HFFc6 (cell line): ENCODE data around the gene AP1S1. TPM values are rescaled to one million over a fixed set of nuclear protein-coding genes. Genes with fewer than 3 reads are reported as not detected.
"Not testable (repeated sequence)": the region's sequence is repeated elsewhere in the genome, so short reads cannot be mapped to it uniquely, and the experiment has no call there.

Experiments used
- DNase-seq: peaks from one replicate; pipeline ENCODE4 v3.0.0-alpha.2; 2018
- H3K27ac Mint-ChIP-seq: 2 replicates; pipeline ENCODE4 v1.8.0; 2020; ENCODE audit warnings: mild to moderate bottlenecking, mixed read lengths
- H3K27me3 Mint-ChIP-seq: 2 replicates; pipeline ENCODE4 v1.8.0; 2021; ENCODE audit warnings: mild to moderate bottlenecking, moderate library complexity, mixed read lengths; ENCODE audit not compliant: insufficient read depth
- H3K36me3 Mint-ChIP-seq: 2 replicates; pipeline ENCODE4 v1.8.0; 2021; ENCODE audit warnings: low read depth, mixed read lengths
- H3K4me1 Mint-ChIP-seq: 2 replicates; pipeline ENCODE4 v1.8.0; 2020; ENCODE audit warnings: low read depth, mixed read lengths
- H3K4me3 Mint-ChIP-seq: 2 replicates; pipeline ENCODE4 v1.8.0; 2020; ENCODE audit warnings: mild to moderate bottlenecking, moderate library complexity, mixed read lengths
- H3K9me3 Mint-ChIP-seq: 2 replicates; pipeline ENCODE4 v1.8.0; 2020; ENCODE audit warnings: mild to moderate bottlenecking, mixed read lengths
- CTCF ChIP-seq: fragments of 200-600 bp; sonication (generic); IDR thresholded peaks from 2 replicates; pipeline ENCODE4 v1.5.0; 2021; ENCODE audit warnings: antibody characterized with exemption, mild to moderate bottlenecking
- total RNA-seq, 6 experiments: library from RNA; stranded (reverse); fragmentation: NEBNext Ultra II Directional; extraction: Animal tissue kit (Norgen Biotek cat#: 25700); gene quantifications; 2 replicates in 1 of 6; 3 replicates in 5 of 6; pipeline ENCODE4 v1.2.3, GENCODE V29; 2021

AP1S1 gene
- total RNA-seq, 6 experiments from 2014 or later = 154 to 176 (median 166) TPM

GRCh38 chr7:101200504-101200861 is 46.2 kb downstream of the AP1S1 start:
- H3K9me3 Mint-ChIP-seq = no peaks in the 10 kb centered on the region
- TF ChIP-seq CTCF = no peak
- peaks cover 23% of the 10 kb centered on the region for H3K27me3 Mint-ChIP-seq

GRCh38 chr7:101200862-101201599 is 46.8 kb downstream of the AP1S1 start, which contains the start of gene MOGAT3:
Gene MOGAT3, minus strand, starts transcription at chr7:101201036. Its CDS starts 182 bp downstream, at chr7:101200854.
- Mint-ChIP-seq H3K27ac (no peak within 1 kb of the TSS), H3K36me3 (no peaks in the 10 kb centered on the region), H3K4me1 (no peaks in the 10 kb centered on the region), H3K9me3 (no peaks in the 10 kb centered on the region), H3K27me3 (peaks cover 18% of the 10 kb centered on the region), H3K4me3 (no peak within 1 kb of the TSS)
- no peak for DNase-seq
- no peak for TF ChIP-seq CTCF

More at GRCh38 chr7:101200504-101200861, 46.2 kb downstream of the AP1S1 start:
- DNase-seq = no peak
- Mint-ChIP-seq H3K36me3 (no peaks in the 10 kb centered on the region), H3K4me3 (no peak overlapping the region), H3K4me1 (no peaks in the 10 kb centered on the region), H3K27ac (no peak overlapping the region)

- no peak for TF ChIP-seq CTCF
- Mint-ChIP-seq H3K27ac (no peak overlapping the region), H3K4me1 (no peaks in the 10 kb centered on the region), H3K27me3 (peaks cover 18% of the 10 kb centered on the region), H3K9me3 (no peaks in the 10 kb centered on the region), H3K36me3 (no peaks in the 10 kb centered on the region), H3K4me3 (no peak overlapping the region)
- no peak for DNase-seq
Measured at GRCh38 chr7:101201695-101202602, 47.7 kb downstream of the AP1S1 start.

GRCh38 chr7:101202603-101202918 is 48.3 kb downstream of the AP1S1 start:
- Mint-ChIP-seq H3K4me3 (no peak overlapping the region), H3K27me3 (peaks cover 18% of the 10 kb centered on the region), H3K27ac (no peak overlapping the region), H3K4me1 (no peaks in the 10 kb centered on the region), H3K36me3 (no peaks in the 10 kb centered on the region), H3K9me3 (no peaks in the 10 kb centered on the region)
- DNase-seq = no peak
- TF ChIP-seq CTCF = no peak

DNA sequence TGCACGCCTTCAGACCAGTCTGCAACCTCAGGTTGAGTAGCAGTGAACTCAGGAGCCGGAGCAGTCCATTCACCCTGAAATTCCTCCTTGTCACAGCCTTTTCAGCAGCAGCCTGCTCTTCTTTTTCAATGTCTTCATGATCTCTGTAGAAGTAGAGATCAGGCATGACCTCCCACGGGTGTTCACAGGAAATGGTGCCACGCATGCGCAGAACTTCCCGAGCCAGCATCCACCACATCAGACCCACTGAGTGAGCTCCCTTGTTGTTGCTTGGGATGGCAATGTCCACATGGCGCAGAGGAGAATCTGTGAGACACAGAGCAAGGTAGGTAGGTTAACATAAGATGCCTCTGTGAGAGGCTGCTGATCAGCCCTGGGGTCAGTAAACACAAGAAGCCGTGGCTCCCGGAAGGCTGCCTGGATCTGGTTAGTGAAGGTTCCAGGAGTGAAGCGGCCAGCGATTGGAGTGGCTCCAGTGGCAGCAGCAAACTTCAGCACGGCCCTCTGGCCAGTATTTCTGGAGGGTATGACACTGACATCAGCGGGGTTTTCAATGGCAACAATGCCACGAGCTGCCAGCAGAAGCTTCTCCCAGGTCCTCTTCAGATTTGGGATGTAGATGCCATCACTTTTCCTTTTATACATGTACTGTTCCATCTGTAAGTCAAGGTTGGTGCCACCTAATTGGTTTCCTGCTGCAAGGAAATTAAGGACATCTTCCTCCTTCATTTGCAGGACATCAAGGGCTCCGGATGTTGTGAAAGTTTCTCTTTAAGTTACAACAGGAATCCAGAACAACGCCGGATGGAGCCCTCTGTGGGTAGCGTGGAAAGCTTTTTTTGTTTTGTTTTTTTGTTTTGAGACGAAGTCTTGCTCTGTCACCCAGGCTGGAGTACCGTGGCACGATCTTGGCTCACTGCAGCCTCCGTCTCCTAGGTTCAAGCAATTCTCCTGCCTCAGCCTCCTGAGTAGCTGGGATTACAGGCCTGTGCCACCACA is 49.8 kb downstream of the AP1S1 start:
- H3K4me3 Mint-ChIP-seq, H3K36me3 Mint-ChIP-seq, H3K27ac Mint-ChIP-seq, H3K9me3 Mint-ChIP-seq, DNase-seq, H3K4me1 Mint-ChIP-seq: not testable (repeated sequence)
- peaks cover 18% of the 10 kb centered on the region for H3K27me3 Mint-ChIP-seq
